ENCODE measurements around the gene ITGB5.
A peak's percentile ranks its signal among the peaks of the same experiment; 100 is the strongest.

ITGB5 gene

GRCh38 chr3:124895756-124896155 is 8.6 kb upstream of the ITGB5 start:
- no peak for DNase-seq

- DNase-seq: no peak
Measured at GRCh38 chr3:124893526-124893925, 6.4 kb upstream of the ITGB5 start.

- DNase-seq: no peak
Measured at GRCh38 chr3:124890573-124891190, 3.5 kb upstream of the ITGB5 start.

- no peak for DNase-seq
Measured at GRCh38 chr3:124888482-124889441, 1.6 kb upstream of the ITGB5 start.

DNA sequence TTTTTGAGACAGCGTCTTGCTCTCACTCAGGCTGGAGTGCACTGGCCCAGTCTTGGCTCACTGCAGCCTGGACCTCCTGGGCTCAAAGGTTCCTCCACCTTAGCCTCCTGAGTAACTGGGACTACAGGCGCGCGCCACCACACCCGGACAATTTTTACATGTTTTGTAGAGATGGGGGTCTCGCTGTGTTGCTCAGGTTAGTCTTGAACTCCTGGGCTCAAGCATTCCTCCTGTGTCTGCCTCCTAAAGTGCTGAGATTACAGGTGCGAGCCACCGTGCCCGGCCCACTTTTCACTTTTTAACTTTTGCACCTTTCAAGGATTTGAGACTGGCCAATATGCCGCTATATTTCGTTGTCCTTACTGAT is 750 bp upstream of the ITGB5 start:
- DNase-seq: no peak

DNA sequence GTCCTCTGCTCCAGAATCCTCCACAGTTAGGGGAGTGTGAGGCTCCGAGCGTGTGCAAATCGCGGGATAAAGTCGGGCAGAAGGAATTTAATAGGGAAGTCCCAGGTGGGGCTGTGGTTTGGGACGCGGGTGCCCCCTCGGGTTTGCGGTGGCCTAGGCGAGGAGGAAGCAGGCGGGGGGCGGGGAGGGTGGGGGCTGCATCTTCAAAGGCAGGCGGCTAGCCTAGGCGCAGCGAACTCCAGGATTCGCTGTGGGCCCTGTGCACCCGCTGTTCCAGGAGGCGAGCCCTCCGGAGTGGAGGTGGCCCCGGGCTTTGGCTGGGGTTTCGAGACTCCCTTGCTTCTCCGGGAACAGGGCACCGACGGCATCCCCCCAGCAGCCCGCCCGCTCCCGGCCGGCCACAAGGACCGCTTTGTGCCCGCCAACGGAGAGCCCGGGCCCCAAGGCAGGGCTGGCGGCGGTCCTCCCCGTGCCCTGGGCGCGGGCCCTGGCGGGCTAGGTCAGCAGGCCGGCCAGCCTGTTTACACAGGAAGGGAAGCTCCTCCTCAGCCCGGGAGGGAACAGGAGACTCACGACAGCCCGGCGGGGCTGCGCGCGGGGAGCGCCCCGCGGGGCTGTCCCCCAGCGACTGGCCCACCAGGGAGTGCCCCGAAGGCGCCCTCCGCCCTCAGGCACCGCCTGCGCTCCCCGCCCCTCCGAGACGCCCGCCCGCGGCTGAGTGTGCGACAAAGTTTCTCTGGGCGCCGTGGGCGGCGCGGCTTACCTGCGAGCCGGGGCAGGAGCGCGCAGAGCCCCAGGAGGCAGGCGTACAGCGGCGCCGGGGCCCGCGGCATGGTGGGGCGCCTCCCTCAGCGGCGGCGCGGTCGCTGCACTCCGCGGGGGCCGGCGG is 753 bp downstream of the ITGB5 start:
- peak; percentile 72 for DNase-seq

- no peak for DNase-seq
Measured at GRCh38 chr3:124885466-124886167, 1.5 kb downstream of the ITGB5 start.

DNA sequence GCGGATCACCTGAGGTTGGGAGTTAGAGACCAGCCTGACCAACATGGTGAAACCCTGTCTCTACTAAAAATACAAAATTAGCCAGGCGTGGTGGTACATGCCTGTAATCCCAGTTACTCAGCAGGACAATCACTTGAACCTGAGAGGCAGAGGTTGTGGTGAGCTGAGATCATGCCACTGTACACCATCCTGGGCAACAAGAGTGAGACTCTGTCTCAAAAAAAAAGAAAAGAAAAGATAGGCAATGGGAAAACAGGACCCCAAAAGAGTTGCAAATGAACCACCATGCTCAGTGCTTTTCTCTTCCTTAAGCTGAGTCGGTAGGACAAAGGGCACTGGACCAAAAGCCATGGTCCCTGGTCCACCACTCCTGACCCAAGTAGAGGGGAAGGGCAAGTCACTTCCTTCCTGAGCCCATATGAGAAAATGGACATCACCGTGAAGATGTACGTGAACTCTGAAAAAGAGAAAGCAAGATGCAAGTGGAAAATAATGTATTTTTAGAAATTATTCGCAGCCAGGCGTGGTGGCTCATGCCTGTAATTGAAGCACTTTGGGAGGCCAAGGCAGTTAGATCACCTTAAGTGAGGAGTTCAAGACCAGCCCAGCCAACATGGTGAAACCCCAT is 2.6 kb downstream of the ITGB5 start:
- DNase-seq: no peak

GRCh38 chr3:124883766-124884473 is 3.2 kb downstream of the ITGB5 start:
- no peak for DNase-seq

DNA sequence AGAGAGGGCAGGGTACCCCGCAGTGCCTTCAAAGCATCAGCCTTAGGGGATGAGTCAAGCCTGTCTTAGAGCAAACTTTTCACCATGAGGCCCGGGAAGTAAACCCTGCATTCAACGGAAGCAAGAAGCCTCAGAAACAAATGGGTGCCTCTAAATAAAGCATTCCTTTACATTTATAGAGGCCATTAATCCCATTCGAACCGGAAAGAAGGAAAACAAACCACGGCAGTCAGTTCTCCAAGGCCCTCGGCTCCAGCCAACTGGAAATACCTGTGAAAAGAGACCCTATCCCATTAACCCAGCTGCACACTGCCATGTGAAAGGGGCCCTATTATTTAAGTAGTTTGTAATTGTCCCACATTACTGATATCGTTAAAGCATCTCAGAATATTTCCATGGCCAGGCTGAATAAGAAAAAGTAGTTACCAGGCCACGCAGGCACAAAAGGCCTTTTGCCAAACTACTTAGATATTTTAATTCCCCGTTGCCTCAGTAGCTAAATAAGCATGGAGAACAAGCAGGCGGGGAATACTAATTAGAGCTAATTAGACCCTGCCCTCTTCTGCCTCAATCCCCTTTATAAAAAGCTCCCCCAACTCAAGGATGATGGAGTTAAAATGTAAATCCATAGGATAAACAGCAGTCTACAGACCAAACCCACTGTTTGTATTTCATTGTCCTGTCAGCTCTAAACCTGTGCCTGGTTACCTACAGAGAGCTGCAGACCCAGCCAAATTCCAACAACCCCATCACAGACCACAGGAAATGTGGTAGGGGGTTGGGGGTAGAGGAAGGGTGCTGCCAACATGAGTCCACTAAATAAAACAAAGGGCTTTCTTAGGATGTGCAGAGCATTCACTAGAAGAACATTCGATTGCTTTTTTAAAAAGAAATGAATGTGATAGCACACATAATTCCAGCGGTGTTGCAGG is 4.1 kb downstream of the ITGB5 start:
- no peak for DNase-seq

DNA sequence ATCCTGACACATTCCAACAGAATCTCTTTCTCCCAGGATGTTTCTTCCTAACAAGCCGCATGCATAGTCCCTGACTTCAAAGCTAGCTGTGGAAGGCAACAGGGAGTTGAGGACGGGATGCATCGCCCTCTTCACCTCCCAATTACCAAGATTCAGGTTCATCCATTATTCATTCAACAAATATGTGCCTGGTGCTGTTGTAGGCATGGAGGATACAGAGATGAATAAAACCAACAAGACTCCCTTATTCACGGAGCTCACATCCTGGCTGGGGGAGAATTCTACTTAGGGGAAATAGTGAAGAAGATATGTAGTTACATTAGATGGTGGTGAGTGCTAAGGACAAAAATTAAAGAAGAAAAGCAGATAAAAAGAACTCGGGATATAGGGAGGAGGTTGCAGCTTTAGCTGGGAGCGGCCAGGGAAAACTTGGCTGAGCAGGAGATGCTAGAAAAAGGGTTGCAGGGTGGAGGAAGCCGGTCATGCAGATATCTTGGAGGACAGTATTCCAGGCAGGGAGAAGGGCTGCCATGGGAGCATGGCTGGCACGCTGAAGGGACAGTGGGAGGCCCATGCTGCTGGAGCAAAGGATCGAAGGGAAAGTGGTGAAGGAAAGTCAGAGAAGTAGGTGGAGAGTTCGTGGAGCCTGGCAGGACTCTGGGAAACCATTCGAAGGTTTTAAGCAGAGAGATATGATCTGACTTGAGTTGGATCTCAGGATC is 5.0 kb downstream of the ITGB5 start:
- no peak for DNase-seq

GRCh38 chr3:124879337-124879680 is 7.9 kb downstream of the ITGB5 start:
- DNase-seq: no peak

DNA sequence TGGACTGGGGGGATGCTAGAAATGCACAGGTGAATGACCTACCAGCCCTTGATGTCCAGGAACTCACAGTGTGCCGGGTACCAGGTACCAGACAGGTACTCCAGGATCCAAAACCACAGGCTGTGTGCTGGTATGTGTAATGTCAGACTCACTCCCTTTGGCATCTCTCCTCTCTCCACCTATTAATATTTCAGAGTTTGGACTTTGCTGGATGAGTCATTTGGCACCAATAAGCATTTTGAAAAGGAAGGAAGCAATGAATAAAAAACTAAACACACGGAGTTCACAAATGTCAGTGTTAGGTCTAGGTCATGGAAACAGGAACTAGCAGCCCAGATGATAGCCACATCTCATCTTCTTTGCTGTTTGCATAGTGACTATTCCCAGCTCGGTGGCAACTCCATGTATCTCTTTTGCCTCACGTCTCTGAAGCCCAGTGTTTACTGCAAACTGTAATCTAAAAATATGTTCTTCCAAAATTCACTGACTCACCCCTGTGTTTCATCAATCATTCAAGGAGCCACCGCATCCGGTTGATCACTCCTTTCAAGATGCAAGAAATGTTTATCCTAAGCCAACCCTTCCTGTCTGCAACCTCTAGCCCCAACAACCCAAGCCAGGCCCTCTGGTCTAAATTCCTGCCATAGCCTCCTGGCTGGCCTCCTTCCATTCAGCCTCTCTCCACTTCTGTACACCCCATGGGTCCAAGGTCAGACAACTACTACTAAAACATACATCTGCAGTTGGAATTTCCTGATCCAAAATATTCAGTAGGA is 8.4 kb downstream of the ITGB5 start:
- DNase-seq: peak; percentile 41

DNA sequence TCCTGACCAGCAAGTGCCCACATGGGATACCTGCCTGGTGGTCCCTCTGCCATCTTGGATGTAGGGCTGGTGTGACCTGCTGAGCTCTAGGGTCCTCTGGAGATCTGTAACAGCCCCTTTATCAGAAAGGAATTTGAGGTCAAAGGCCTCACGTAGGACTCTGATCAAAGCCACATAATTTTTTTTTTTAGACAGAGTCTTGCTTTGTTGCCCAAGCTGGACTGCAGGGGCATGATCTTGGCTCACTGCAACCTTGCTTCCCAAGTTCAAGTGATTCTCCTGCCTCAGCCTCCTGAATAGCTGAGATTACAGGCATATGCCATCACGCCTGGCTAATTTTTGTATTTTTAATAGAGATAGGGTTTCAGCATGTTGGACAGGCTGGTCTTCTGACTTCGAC is 9.5 kb downstream of the ITGB5 start:
- DNase-seq: no peak

DNA sequence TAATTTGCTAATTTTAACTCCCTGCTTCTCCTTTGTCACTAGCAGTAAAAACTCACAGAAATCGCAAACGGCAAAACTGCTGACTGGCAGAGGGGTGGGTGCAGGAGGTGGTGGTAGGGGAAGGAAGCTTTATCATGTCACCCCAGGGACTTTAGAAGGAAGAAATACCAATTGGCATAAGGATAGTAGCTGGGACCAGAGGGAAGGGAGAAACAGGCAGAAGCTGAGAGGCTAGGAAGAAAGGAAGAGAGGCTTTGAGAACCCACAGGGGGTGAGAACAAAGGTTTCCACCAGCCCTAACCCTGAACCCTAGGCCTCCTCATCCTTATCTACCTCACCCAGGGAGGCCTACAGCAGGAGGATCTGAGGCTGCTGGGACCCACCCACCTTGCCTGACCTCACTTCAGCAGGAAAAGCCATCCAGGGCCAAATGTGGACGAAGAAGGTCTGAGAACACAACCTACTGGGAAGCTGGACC is 10.7 kb downstream of the ITGB5 start:
- DNase-seq: peak; percentile 28

- DNase-seq: no peak
Measured at GRCh38 chr3:124873226-124873625, 13.9 kb downstream of the ITGB5 start.

DNA sequence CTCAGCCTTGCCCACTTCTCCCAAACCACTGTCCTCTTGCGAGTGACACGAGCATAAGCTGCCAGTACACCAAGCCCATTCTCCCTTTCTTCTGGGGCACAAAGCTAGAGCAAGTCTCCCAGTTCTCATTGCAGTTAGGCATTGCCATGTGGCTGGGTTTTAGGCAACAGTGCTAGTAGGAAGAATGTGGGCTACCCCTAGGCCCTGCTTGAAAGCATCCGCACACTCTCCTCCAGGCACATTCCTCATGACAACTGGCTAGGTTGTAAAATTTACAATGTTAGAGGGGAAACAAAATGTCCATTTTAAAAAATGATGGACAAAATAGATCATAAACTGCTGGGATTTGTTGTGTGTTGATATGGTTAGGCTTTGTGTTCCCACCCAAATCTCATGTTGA is 19.7 kb downstream of the ITGB5 start:
- DNase-seq: no peak

GRCh38 chr3:124862006-124862405 is 25.2 kb downstream of the ITGB5 start:
- DNase-seq: no peak

DNA sequence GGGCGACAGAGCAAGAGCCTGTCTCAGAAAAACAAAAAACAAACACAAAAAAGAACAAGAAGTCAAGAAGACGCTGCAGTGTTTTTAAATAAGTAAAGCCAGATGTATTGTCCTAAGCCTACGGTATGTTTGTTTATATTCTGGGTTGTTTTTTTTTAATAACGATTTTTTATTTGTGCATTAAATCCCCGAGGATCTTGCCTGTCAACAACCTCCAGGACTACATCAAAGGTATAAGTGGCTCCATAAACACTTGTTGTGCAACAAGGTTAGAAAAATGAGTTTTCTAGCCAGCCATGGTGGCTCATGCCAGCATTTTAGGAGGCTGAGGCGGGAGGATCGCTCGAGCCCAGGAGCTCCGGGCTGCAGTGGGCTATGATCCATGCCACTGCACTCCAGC is 26.1 kb downstream of the ITGB5 start:
- DNase-seq: no peak

Measured in activated CD8-positive, alpha-beta memory T cell treated with anti-CD3 and anti-CD28 coated beads for 24 hours (primary cell).